RWPE1 (cell line): Measurements from ENCODE around the gene RENBP.
A peak's percentile ranks its signal among the peaks of the same experiment; 100 is the strongest.

ENCODE experiments used
- CTCF ChIA-PET: fragments of 350-600 bp; sonication (Branson Sonifier 250); formaldehyde crosslinking; extraction: SDS; loops from one replicate; lab custom pipeline; 2021; lab: Yijun Ruan, JAX
- POLR2A ChIA-PET: fragments of 400-600 bp; formaldehyde crosslinking; extraction: SDS; loops from one replicate; lab custom pipeline; 2020; ENCODE audit warnings: antibody characterized with exemption; ENCODE audit not compliant: low non-redundant PET; lab: Yijun Ruan, JAX
- DNase-seq: peaks from one replicate; pipeline ENCODE4 v3.0.0; 2012; ENCODE audit warnings: low spot score
- H3K27ac ChIP-seq: fragments of 450-650 bp; 2 replicates; pipeline ENCODE4 v1.5.1; 2017
- CTCF ChIP-seq: fragments of 450-650 bp; conservative IDR thresholded peaks from 2 replicates; pipeline ENCODE4 v1.5.1; 2017; ENCODE audit warnings: low read depth, mild to moderate bottlenecking

The RENBP gene

DNA sequence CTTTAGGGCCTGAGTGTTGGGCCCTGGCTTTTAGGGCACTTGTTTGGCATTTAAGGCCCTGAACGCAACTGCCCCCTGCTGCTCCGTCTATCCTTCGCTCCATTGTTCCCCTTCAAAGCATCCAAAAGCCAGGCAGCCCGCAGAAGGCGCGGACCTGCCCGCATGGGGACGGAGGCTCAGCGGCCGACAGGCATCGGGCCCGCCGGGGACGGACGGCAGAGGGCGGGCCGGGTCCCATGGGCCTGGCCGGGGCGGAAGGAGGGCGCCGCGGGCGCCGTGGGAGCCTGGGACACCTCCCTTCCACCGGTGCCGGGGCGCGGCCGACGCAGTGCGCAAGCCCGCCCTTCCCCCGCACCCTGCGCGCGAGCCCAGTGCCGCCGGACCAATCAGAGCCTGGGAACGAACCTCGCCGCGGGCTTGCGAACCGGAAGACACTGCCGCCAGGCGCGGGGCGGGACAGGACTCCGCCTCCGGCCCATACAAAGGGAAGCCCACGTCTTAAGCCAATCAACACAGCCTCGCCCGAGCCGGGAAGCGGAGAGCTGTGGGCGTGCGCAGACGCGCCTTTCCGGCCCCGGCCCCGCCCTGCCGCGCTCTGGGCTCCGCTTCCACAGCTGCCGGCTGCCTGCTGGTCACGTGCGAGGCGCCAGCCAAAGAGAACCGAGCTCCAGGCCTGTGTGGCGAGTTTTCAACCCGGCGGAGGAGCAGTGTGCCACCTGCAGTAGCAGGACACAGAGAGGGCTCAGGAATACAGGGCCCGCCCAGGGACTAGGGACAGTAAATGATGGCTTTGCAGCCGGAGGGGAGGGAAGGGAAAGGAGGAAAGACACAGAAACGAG is 16.3 kb downstream of the RENBP start:
- ChIA-PET CTCF (interaction anchor here (0.9 kb wide), 1 partner anchor 19 kb away, joined by 3 read pairs; no protein-coding TSS in a partner anchor), POLR2A (interaction anchor here (0.5 to 1.4 kb wide), 4 partner anchors 18 to 133 kb away, joined by 3 to 4 read pairs (median 4); partner anchors contain the start of genes IDH3G and SSR4)
- H3K27ac ChIP-seq = peak overlapping the region; percentile 96
- peak; percentile 21; the same call in 1 of the 2 replicates for TF ChIP-seq CTCF
- DNase-seq = peak; percentile 92

- POLR2A ChIA-PET = interaction anchor here (1.4 kb wide), 1 partner anchor 17 kb away, joined by 4 read pairs; no protein-coding TSS in a partner anchor
- CTCF ChIA-PET = interaction anchor here (0.9 kb wide), 1 partner anchor 19 kb away, joined by 3 read pairs; no protein-coding TSS in a partner anchor
- no peak for TF ChIP-seq CTCF
- peak overlapping the region; percentile 96 for H3K27ac ChIP-seq
- no peak for DNase-seq
These were observed 16.8 kb downstream of the RENBP start for GRCh38 chrX:153927672-153927921.

GRCh38 chrX:153926858-153927671 is 17.4 kb downstream of the RENBP start:
- ChIA-PET POLR2A (interaction anchor here (1.4 kb wide), 1 partner anchor 17 kb away, joined by 4 read pairs; no protein-coding TSS in a partner anchor), CTCF (interaction anchor here (0.5 to 0.9 kb wide), 2 partner anchors 11 to 20 kb away, joined by 3 read pairs; no protein-coding TSS in a partner anchor)
- no peak for DNase-seq
- no peak for TF ChIP-seq CTCF
- peak overlapping the region; percentile 96 for H3K27ac ChIP-seq

- ChIA-PET CTCF (interaction anchor here (0.5 kb wide), 1 partner anchor 12 kb away, joined by 3 read pairs; no protein-coding TSS in a partner anchor), POLR2A (no interaction called here)
- H3K27ac ChIP-seq = peak overlapping the region; percentile 96
- no peak for TF ChIP-seq CTCF
- DNase-seq = no peak
These were observed 17.9 kb downstream of the RENBP start for GRCh38 chrX:153926552-153926857.

GRCh38 chrX:153925739-153926551 is 18.5 kb downstream of the RENBP start, which contains the start of gene ARHGAP4:
Gene ARHGAP4 (minus strand): TSS chrX:153926264. CDS start chrX:153926202, 62 bp downstream.
- POLR2A ChIA-PET = interaction anchor here (0.6 kb wide), 1 partner anchor 20 kb away, joined by 8 read pairs; no protein-coding TSS in a partner anchor
- CTCF ChIA-PET = interaction anchor here (0.6 to 1.2 kb wide), 2 partner anchors 15 to 19 kb away, joined by 3 read pairs; no protein-coding TSS in a partner anchor
- DNase-seq = no peak
- peak within 1 kb of the TSS; percentile 96 for H3K27ac ChIP-seq
- no peak for TF ChIP-seq CTCF
